AG04450 (cell line): ENCODE measurements around the gene LMF2. TPM values are rescaled to one million over a fixed set of nuclear protein-coding genes. Genes with fewer than 3 reads are reported as not detected.

Experiments
- CTCF ChIA-PET: fragments of 300-600, 350-600 bp; formaldehyde crosslinking; extraction: SDS; loops from one replicate; lab custom pipeline; 2022; ENCODE audit warnings: antibody characterized with exemption, inconsistent platforms; lab: Charles Lee
- POLR2A ChIA-PET: fragments of 350-600 bp; formaldehyde crosslinking; extraction: SDS; loops from one replicate; lab custom pipeline; 2021; ENCODE audit warnings: antibody characterized with exemption, inconsistent platforms; lab: Yijun Ruan, JAX
- DNase-seq: peaks from one replicate; pipeline ENCODE4 v3.0.0-alpha.2; 2011; ENCODE audit warnings: low read depth, low spot score
- H3K27ac ChIP-seq: one replicate; pipeline ENCODE4 v1.5.1; 2012; ENCODE audit warnings: low read depth, low read length, control low read depth
- H3K27me3 ChIP-seq: one replicate; pipeline ENCODE4 v1.6.0; 2012; ENCODE audit warnings: low read length; ENCODE audit not compliant: control insufficient read depth, insufficient read depth
- H3K4me3 ChIP-seq: 2 replicates; pipeline ENCODE4 v1.5.1; 2011; ENCODE audit warnings: mild to moderate bottlenecking, low read depth, low read length, control low read depth
- H3K9me3 ChIP-seq: 2 replicates; pipeline ENCODE4 v1.5.1; 2012; ENCODE audit warnings: low read length; ENCODE audit not compliant: control insufficient read depth, insufficient read depth
- polyA plus RNA-seq: library from polyadenylated mRNA; depleted of rRNA; stranded (reverse); fragments of >200 nt; gene quantifications from 2 replicates; pipeline ENCODE4 v1.2.3, GENCODE V29; 2011
- TF ChIP-seq, protein P1 (sequence below): IDR thresholded peaks from 2 replicates; pipeline ENCODE4 v1.5.1; 2011; ENCODE audit warnings: low read depth, low read length, control low read depth, inconsistent platforms

The LMF2 gene
- polyA plus RNA-seq, 1 experiment, result 25.7 TPM

GRCh38 chr22:50517495-50518260 lies 10.2 kb upstream of the LMF2 start:
- Histone ChIP-seq H3K4me3 (no peak overlapping the region), H3K9me3 (no peaks in the 10 kb centered on the region; the same call in 1 of the 2 replicates), H3K27me3 (no peaks in the 10 kb centered on the region), H3K27ac (no peak overlapping the region)
- DNase-seq, result no peak
- ChIA-PET POLR2A (no interaction called here), CTCF (no interaction called here)
- TF ChIP-seq, protein P1, sequence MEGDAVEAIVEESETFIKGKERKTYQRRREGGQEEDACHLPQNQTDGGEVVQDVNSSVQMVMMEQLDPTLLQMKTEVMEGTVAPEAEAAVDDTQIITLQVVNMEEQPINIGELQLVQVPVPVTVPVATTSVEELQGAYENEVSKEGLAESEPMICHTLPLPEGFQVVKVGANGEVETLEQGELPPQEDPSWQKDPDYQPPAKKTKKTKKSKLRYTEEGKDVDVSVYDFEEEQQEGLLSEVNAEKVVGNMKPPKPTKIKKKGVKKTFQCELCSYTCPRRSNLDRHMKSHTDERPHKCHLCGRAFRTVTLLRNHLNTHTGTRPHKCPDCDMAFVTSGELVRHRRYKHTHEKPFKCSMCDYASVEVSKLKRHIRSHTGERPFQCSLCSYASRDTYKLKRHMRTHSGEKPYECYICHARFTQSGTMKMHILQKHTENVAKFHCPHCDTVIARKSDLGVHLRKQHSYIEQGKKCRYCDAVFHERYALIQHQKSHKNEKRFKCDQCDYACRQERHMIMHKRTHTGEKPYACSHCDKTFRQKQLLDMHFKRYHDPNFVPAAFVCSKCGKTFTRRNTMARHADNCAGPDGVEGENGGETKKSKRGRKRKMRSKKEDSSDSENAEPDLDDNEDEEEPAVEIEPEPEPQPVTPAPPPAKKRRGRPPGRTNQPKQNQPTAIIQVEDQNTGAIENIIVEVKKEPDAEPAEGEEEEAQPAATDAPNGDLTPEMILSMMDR, result no peak

DNA sequence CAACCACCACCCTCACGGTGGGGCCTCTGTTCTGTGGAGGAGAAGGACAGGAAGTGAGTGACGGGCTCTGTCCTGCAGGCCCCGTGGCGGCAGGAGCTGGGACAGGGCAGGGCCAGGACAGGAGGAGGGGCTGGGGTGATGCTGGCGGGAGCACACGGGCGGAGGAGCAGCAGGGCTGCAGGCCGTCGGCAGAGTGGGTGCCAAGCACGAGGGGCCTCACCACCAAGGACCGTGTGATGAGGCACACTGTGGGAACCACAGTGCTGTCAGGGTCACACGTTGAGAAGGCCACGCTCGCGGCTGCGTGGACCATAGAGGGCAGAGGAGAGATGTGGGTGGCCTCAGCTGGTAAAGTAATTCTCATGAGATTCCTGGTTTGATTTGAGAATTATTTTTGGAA lies 9.4 kb upstream of the LMF2 start:
- POLR2A ChIA-PET, result no interaction called here
- no peak for DNase-seq
- Histone ChIP-seq H3K27ac (no peak overlapping the region), H3K27me3 (no peaks in the 10 kb centered on the region), H3K9me3 (no peaks in the 10 kb centered on the region; the same call in 1 of the 2 replicates), H3K4me3 (no peak overlapping the region)
- CTCF ChIA-PET, result no interaction called here
- TF ChIP-seq, protein P1, result no peak

DNA sequence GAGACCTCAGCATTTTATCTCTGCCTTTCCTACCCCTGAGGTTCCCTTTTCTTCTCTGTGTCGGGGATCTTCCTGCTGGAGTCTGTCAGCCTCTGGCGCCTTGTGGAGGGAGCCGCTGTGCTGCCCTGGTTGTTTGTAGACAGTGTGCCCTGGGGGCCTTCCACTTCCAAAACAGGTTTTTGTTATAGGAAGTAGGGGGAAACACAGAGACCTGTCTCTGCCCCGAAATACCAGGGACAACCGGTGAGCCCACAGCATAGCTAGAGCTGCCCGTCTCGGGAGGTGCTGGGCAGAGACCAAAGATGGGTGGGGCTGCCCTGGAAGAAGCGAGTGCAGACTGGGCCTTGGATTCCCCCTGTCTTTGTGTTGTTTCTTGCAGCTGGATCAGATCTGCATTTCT lies 8.6 kb upstream of the LMF2 start:
- ChIA-PET POLR2A (interaction anchor here (1.3 kb wide), 1 partner anchor 9 kb away, joined by 5 read pairs; the partner anchor contains the start of gene SCO2), CTCF (no interaction called here)
- TF ChIP-seq, protein P1, result no peak
- Histone ChIP-seq H3K27ac (no peak overlapping the region), H3K9me3 (no peaks in the 10 kb centered on the region; the same call in 1 of the 2 replicates), H3K4me3 (no peak overlapping the region), H3K27me3 (no peaks in the 10 kb centered on the region)
- DNase-seq, result no peak

GRCh38 chr22:50513175-50513574 lies 5.7 kb upstream of the LMF2 start:
- Histone ChIP-seq H3K9me3 (no peaks in the 10 kb centered on the region), H3K27ac (no peak overlapping the region), H3K27me3 (no peaks in the 10 kb centered on the region), H3K4me3 (no peak overlapping the region)
- ChIA-PET POLR2A (interaction anchor here (1.7 kb wide), 1 partner anchor 12 kb away, joined by 6 read pairs; the partner anchor contains the start of gene SCO2), CTCF (interaction anchor here (0.6 kb wide), 1 partner anchor 107 kb away, joined by 5 read pairs; no protein-coding TSS in a partner anchor)
- TF ChIP-seq, protein P1, result no peak
- DNase-seq, result no peak

DNA sequence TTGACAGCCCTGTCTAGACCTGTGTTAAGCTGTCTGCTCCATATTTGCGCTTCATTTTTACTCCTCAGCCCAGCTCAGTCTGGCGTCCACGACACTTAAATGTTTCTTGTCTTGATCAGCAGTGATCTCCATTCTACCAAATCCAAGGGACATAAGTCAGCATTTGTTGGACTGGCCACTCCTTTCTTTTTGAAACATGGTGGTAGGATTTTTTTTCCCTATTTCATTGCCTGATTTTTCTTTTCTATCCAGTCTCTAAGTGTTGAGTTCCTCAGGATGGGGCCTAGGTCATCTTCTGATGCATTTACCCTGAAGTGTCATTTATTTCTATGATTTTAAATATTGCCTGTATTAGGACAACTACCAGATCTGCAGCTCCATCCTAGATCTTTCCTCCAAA lies 1.4 kb upstream of the LMF2 start:
- DNase-seq, result no peak
- no peak overlapping the region for H3K27ac ChIP-seq
- peak overlapping the region; percentile 84 for H3K4me3 ChIP-seq
- H3K27me3 ChIP-seq, result no peaks in the 10 kb centered on the region
- TF ChIP-seq, protein P1, result no peak
- ChIA-PET POLR2A (interaction anchor here (1.9 kb wide), 1 partner anchor 17 kb away, joined by 29 read pairs; the partner anchor contains the start of gene SCO2), CTCF (interaction anchor here (1.5 to 4.2 kb wide), 3 partner anchors 11 to 54 kb away, joined by 5 to 28 read pairs (median 7); partner anchors contain the start of genes SCO2 and SYCE3)
- no peaks in the 10 kb centered on the region; the same call in 1 of the 2 replicates for H3K9me3 ChIP-seq
